ENCODE measurements around the gene RNU1-4. TPM values are rescaled to one million over a fixed set of nuclear protein-coding genes. Genes with fewer than 3 reads are reported as not detected.
"Not testable (repeated sequence)": the region's sequence is repeated elsewhere in the genome, so short reads cannot be mapped to it uniquely, and the experiment has no call there.

Gene RNU1-4
- total RNA-seq (1,000 to 10,000 TPM; 7,231 to 8,154 TPM), polyA plus RNA-seq (not detected)
- long read RNA-seq, donor 1 = 0 reads
- long read RNA-seq, donor 2 = 0 reads

DNA sequence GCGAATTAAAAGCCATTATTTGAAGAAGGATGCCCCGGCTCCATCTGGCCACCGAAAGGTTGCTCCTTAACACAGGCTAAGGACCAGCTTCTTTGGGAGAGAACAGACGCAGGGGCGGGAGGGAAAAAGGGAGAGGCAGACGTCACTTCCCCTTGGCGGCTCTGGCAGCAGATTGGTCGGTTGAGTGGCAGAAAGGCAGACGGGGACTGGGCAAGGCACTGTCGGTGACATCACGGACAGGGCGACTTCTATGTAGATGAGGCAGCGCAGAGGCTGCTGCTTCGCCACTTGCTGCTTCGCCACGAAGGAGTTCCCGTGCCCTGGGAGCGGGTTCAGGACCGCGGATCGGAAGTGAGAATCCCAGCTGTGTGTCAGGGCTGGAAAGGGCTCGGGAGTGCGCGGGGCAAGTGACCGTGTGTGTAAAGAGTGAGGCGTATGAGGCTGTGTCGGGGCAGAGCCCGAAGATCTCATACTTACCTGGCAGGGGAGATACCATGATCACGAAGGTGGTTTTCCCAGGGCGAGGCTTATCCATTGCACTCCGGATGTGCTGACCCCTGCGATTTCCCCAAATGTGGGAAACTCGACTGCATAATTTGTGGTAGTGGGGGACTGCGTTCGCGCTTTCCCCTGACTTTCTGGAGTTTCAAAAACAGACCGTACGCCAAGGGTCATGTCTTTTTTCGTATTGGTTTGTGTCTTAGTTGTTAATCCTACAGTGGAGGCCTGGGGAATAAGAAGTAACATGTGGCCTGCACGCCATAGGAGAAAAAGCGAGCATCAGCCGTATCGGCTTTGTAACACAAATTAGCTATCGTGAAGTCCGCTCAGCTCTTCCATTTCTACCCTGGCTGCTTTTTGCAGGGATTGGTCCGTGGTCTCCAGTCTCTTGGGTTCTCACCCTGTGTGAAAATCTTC, at the start of gene RNU1-4:
TSS of gene RNU1-4 (plus strand) at position 470 of the 918 bp plus-strand sequence.
- H3K9me3 ChIP-seq (ENCODE audit: control insufficient read depth, low read length); H3K4me3 ChIP-seq (ENCODE audit: low read length in 2 of 2); intact Hi-C loops (cut with DNase I); H3K4me1 ChIP-seq (ENCODE audit: control insufficient read depth in 1 of 2, insufficient read depth in 2 of 2, low read length in 2 of 2); H3K27ac ChIP-seq (ENCODE audit: low read depth in 1 of 2, low read length in 2 of 2); H3K27me3 ChIP-seq (ENCODE audit: control insufficient read depth in 1 of 2, insufficient read depth in 2 of 2, low read length in 1 of 2); DNase-seq; H3K36me3 ChIP-seq (ENCODE audit: control insufficient read depth in 1 of 2, insufficient read depth in 2 of 2, low read length in 1 of 2): not testable (repeated sequence)
- peak; percentile 83 for ATAC-seq (ENCODE audit: low FRiP score)
- no CpG with 5 or more reads among the region's 46 CpGs for WGBS, 2 donors

DNA sequence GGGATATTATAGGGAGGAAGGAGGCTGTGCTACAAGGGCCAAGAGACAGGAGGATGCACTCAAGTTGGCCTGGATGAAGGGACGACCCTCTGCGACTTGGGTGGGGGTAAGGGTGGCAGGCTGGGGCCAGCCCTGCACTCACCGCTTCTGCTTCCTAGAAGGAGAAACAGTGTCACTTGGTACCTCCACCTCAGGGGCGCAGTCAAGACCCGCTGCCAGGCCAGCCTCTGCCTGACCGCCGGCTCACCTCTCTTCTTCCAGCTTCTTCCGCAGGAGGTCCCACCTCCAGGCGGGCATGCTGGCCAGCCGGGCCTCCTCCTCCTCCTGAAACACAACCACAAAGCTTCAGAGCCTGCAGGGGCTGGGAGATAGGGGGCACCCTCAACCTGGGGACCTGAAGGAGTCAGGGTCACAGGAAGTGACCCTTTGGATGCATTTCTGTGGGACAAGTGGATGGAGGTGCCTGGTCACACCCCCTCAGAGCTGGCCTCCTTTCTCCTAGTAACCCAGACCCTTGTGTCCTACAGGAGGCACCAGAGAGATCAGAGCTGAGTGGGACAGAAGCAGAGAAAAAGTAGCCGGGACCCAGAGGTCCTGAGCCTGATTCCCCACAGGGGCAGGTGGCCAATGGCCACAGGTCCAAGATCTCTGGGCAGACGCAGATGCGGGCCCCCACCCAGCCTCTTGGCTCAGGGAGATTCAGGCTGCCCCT, 49.2 kb upstream of the RNU1-4 start:
- ATAC-seq (ENCODE audit: low FRiP score); H3K9me3 ChIP-seq (ENCODE audit: control insufficient read depth, low read length); H3K4me1 ChIP-seq (ENCODE audit: control insufficient read depth in 1 of 2, insufficient read depth in 2 of 2, low read length in 2 of 2); H3K4me3 ChIP-seq (ENCODE audit: low read length in 2 of 2); DNase-seq; H3K27ac ChIP-seq (ENCODE audit: low read depth in 1 of 2, low read length in 2 of 2); H3K36me3 ChIP-seq (ENCODE audit: control insufficient read depth in 1 of 2, insufficient read depth in 2 of 2, low read length in 1 of 2); H3K27me3 ChIP-seq (ENCODE audit: control insufficient read depth in 1 of 2, insufficient read depth in 2 of 2, low read length in 1 of 2); intact Hi-C loops (cut with DNase I): not testable (repeated sequence)
- 96% methylated on average over 5 of the region's 13 CpGs; no CpG with 5 or more reads in 1 of the 2 donors for WGBS, 2 donors

DNA sequence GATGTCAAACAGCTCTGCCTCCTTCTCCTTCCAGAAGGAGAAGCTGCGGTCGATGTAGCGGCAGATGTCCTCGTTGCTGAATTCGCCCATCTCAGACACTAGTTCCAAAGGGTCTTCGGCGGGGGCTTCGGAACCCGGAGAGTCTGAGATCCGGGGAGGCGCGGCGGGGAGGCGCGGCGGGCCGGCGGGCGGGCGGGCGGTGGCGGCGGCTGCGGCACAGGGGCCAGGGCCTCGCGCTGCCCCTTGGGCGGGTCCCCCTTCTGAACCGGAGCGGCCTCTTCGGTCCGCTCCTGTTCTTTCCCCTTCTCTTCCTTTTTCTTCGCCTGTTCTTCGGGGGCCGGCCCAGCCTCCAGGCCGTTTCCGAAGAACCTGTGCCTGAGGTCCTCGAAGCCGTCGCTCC, 48.0 kb upstream of the RNU1-4 start:
- H3K4me3 ChIP-seq (ENCODE audit: low read length in 2 of 2); H3K27me3 ChIP-seq (ENCODE audit: control insufficient read depth in 1 of 2, insufficient read depth in 2 of 2, low read length in 1 of 2); ATAC-seq (ENCODE audit: low FRiP score); DNase-seq; H3K36me3 ChIP-seq (ENCODE audit: control insufficient read depth in 1 of 2, insufficient read depth in 2 of 2, low read length in 1 of 2); H3K27ac ChIP-seq (ENCODE audit: low read depth in 1 of 2, low read length in 2 of 2); intact Hi-C loops (cut with DNase I); H3K4me1 ChIP-seq (ENCODE audit: control insufficient read depth in 1 of 2, insufficient read depth in 2 of 2, low read length in 2 of 2); H3K9me3 ChIP-seq (ENCODE audit: control insufficient read depth, low read length): not testable (repeated sequence)
- WGBS, 2 donors = 7 to 23% methylated on average over 9 to 14 of the region's 39 CpGs

DNA sequence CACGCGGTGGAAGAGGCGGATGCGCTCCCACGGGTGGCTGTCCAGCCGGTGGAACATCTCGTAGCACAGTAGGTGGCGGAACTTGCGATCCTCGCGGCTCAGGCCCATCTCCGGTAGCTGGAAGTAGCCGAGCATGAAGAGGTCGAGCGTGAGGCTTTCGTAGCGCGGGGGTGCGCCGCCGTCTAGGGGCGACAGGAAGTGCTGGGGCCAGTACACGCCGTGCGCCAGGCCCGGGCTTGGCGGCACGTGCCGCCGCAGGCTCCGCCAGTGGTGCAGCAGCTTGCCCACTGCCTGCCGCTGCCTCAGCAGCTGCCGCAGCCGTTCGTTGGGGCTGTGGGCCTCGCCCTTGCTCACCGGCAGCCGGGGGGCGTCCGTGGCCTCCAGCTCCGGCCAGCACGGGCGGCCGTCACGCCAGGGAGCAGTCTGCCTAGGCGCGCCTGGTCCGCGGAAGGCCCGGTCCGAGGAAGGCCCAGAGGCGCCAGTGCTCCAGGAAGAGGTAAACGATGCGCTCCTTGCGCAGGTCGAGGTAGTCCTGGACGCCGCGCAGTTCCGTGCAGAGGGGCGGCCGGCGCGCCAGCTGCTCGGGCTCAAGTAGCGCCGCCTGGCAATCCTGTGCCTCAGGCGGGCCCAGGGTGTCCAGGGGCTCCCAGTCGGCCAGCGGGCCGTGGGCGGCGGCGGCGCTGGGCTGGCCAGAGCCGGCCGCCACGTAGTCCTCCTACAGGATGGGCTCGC, 47.4 kb upstream of the RNU1-4 start:
- H3K4me1 ChIP-seq (ENCODE audit: control insufficient read depth in 1 of 2, insufficient read depth in 2 of 2, low read length in 2 of 2); intact Hi-C loops (cut with DNase I); H3K4me3 ChIP-seq (ENCODE audit: low read length in 2 of 2); ATAC-seq (ENCODE audit: low FRiP score); H3K36me3 ChIP-seq (ENCODE audit: control insufficient read depth in 1 of 2, insufficient read depth in 2 of 2, low read length in 1 of 2); H3K9me3 ChIP-seq (ENCODE audit: control insufficient read depth, low read length); H3K27ac ChIP-seq (ENCODE audit: low read depth in 1 of 2, low read length in 2 of 2); DNase-seq; H3K27me3 ChIP-seq (ENCODE audit: control insufficient read depth in 1 of 2, insufficient read depth in 2 of 2, low read length in 1 of 2): not testable (repeated sequence)
- WGBS, 2 donors = 1% methylated on average over 18 to 19 of the region's 79 CpGs

GRCh38 chr1:16693449-16694307, 46.6 kb upstream of the RNU1-4 start:
- H3K4me3 ChIP-seq (ENCODE audit: low read length in 2 of 2); ATAC-seq (ENCODE audit: low FRiP score); H3K4me1 ChIP-seq (ENCODE audit: control insufficient read depth in 1 of 2, insufficient read depth in 2 of 2, low read length in 2 of 2); H3K9me3 ChIP-seq (ENCODE audit: control insufficient read depth, low read length); H3K36me3 ChIP-seq (ENCODE audit: control insufficient read depth in 1 of 2, insufficient read depth in 2 of 2, low read length in 1 of 2); H3K27ac ChIP-seq (ENCODE audit: low read depth in 1 of 2, low read length in 2 of 2); intact Hi-C loops (cut with DNase I); H3K27me3 ChIP-seq (ENCODE audit: control insufficient read depth in 1 of 2, insufficient read depth in 2 of 2, low read length in 1 of 2): not testable (repeated sequence)
- WGBS, 2 donors = 1% methylated on average over 30 to 47 of the region's 96 CpGs
- DNase-seq = peak in 1 of 2 donors; percentile 68

GRCh38 chr1:16694308-16694702, 46.0 kb upstream of the RNU1-4 start:
- intact Hi-C loops (cut with DNase I); H3K4me1 ChIP-seq (ENCODE audit: control insufficient read depth in 1 of 2, insufficient read depth in 2 of 2, low read length in 2 of 2); DNase-seq; H3K36me3 ChIP-seq (ENCODE audit: control insufficient read depth in 1 of 2, insufficient read depth in 2 of 2, low read length in 1 of 2); H3K9me3 ChIP-seq (ENCODE audit: control insufficient read depth, low read length); H3K4me3 ChIP-seq (ENCODE audit: low read length in 2 of 2); H3K27me3 ChIP-seq (ENCODE audit: control insufficient read depth in 1 of 2, insufficient read depth in 2 of 2, low read length in 1 of 2); ATAC-seq (ENCODE audit: low FRiP score); H3K27ac ChIP-seq (ENCODE audit: low read depth in 1 of 2, low read length in 2 of 2): not testable (repeated sequence)
- WGBS, 2 donors = no CpG with 5 or more reads among the region's 16 CpGs

DNA sequence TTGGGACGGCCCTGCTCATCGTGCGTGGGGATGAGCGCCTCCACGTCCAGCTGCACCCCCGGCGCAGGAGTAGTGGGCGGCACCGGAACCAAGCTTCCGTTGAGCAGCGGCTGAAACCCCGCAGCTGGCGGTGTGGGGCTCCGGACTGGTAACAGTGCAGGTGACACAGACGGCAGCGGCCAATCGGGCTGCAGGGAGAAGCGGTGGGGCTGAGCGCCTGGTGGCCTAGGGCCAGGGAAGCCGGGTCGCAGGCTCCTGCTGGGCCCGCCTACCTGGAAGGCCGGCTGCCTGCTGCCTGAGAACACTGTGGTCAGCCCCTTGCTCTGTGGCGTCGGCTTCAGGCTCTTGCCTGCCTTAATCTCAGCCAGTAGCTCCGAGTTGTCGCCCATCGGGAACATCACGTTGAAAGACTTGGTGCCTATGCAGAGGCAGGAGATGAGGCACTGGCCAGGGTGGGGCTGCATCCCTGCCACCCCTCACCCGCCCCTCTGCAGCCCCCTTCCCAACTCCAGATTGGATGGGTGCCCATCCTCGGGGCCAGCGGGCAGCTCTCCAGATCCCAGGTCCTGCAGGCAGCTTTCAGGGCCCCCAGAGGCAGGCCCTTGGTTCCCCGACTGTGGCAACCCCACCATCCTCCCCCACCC, 43.7 kb upstream of the RNU1-4 start:
- intact Hi-C loops (cut with DNase I); ATAC-seq (ENCODE audit: low FRiP score); H3K27me3 ChIP-seq (ENCODE audit: control insufficient read depth in 1 of 2, insufficient read depth in 2 of 2, low read length in 1 of 2); H3K27ac ChIP-seq (ENCODE audit: low read depth in 1 of 2, low read length in 2 of 2); H3K36me3 ChIP-seq (ENCODE audit: control insufficient read depth in 1 of 2, insufficient read depth in 2 of 2, low read length in 1 of 2); H3K9me3 ChIP-seq (ENCODE audit: control insufficient read depth, low read length); H3K4me1 ChIP-seq (ENCODE audit: control insufficient read depth in 1 of 2, insufficient read depth in 2 of 2, low read length in 2 of 2); H3K4me3 ChIP-seq (ENCODE audit: low read length in 2 of 2): not testable (repeated sequence)
- DNase-seq = peak in 1 of 2 donors; percentile 73
- WGBS, 2 donors = 5 to 10% methylated on average over 20 to 30 of the region's 33 CpGs
